ENCODE data around the gene PRKCH.

The PRKCH gene

DNA sequence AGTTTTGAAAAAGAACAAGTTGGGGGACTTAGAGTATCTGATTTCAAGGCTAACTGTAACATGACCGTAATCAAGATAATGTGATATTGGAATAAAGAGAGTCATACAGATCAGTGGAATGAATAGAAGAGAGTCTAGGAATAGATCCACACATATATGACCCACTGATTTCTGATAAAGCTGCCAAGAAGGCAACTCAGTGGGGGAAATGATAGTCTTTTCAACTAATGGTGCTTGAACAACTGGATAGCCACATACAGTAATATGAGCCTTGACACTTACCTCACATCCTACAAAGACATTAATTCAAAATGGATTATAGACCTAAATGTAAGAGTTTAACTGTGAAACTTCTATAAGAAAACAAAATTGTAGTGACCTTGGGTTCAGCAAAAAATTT is 3.8 kb downstream of the PRKCH start:
- H3K27ac Mint-ChIP-seq, result peak overlapping the region; percentile 93
- peaks cover 33% of the 10 kb centered on the region for H3K36me3 Mint-ChIP-seq
- peak overlapping the region; percentile 82 for H3K4me3 Mint-ChIP-seq
- no peaks in the 10 kb centered on the region for H3K27me3 Mint-ChIP-seq
- H3K4me1 Mint-ChIP-seq, result peaks cover 57% of the 10 kb centered on the region
- no peaks in the 10 kb centered on the region for H3K9me3 Mint-ChIP-seq

DNA sequence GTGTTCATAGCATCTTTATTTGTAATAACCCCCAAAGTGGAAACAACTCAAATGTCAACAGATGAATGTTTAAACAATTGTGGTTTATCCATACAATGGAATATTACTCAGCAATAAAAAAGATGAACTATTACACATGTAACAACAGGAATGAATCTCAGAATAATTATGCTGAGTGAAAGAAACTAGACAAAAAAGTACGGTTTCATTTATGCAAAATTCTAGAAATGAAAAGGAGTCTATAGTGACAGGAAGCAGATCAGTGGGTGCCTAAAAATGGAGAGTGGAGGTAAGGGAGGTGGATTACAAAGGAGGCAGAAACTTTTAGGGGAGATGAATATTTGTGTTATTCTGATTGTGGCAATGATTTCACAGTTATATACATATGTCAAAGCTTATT is 4.8 kb downstream of the PRKCH start:
- Mint-ChIP-seq H3K27ac (peak overlapping the region; percentile 93), H3K36me3 (peaks cover 35% of the 10 kb centered on the region), H3K4me1 (peaks cover 64% of the 10 kb centered on the region)

DNA sequence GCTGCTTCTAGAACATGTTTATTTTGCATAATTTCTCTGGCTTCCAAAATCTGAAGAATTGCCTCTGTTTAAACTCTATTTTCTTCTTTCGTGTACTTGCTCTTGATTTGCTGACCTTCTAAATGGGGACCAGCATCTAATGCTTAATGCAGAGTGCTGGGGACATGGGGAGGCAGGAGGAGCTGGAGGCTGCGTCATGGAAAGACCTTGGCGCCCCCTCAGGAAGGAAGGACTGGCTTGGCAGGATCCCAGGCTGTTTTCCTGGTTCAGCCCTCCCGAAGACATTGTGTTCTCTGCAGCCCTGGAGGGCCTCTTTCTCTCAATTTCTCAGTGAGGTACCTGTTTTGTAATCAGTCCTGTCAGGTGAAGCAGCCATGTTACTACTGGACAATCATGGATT is 5.5 kb downstream of the PRKCH start:
- peaks cover 35% of the 10 kb centered on the region for H3K36me3 Mint-ChIP-seq
- peak overlapping the region; percentile 82 for H3K4me3 Mint-ChIP-seq
- no peaks in the 10 kb centered on the region for H3K27me3 Mint-ChIP-seq
- H3K27ac Mint-ChIP-seq, result peak overlapping the region; percentile 93
- H3K4me1 Mint-ChIP-seq, result peaks cover 67% of the 10 kb centered on the region
- no peaks in the 10 kb centered on the region for H3K9me3 Mint-ChIP-seq

More for the DNA sequence above, 4.8 kb downstream of the PRKCH start:
- Mint-ChIP-seq H3K9me3 (no peaks in the 10 kb centered on the region), H3K27me3 (no peaks in the 10 kb centered on the region), H3K4me3 (peak overlapping the region; percentile 82)

DNA sequence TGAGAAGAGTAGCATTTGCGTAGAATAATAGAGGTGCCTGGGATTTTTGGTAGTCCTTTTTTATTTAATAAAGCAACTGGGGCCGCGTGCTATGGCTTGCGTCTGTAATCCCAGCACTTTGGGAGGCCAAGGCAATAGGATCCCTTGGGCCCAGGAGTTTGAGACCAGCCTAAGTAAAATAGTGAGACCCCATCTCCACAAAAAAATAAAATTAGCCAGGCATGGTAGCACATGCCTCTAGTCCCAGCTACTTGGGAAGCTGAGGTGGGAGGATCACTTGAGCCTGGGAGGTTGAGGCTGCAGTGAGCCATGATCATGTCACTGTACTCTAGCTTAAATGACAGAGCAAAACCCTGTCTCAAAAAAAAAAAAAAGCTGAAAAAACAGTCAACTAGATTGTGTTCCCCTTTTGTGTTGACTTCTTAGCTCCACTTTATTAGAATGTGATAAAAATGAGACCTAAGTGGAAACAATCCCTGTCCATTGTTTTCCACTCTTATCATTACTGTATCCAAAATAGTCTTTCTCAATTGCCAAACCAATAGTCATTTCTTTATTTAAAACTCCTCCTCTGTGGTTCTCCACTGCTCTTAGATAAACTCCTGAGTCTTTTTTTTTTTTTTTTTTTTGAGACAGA is 7.4 kb downstream of the PRKCH start:
- H3K4me3 Mint-ChIP-seq, result peak overlapping the region; percentile 94
- no peaks in the 10 kb centered on the region for H3K27me3 Mint-ChIP-seq
- peaks cover 33% of the 10 kb centered on the region for H3K36me3 Mint-ChIP-seq
- H3K4me1 Mint-ChIP-seq, result peaks cover 85% of the 10 kb centered on the region
- peak overlapping the region; percentile 99 for H3K27ac Mint-ChIP-seq
- H3K9me3 Mint-ChIP-seq, result no peaks in the 10 kb centered on the region

DNA sequence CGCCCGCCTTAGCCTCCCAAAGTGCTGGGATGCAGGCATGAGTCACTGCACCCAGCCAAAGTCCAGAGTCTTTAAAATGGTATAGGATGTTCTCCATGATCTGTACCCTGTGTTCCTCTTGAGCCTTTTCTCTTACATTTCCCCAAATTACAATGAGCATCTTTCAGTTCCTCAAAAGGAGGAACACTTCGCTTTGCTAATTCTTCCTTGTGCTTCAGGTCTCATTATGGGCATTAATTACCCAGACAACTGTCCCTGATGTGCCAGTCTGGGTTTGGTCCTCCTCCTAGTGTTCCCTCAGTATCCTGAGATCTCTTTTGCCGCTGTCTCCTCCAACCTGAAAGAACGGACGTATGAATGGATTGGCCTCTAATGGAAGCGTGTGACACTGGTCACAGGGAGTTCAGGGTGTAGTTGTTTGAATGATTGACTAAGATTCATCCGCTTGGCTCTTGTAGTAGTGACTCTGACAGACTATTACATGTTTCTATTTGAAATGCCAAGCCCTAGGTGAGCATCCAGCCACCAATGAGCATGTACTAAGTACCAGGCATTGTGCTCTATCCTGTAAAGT is 8.2 kb downstream of the PRKCH start:
- Mint-ChIP-seq H3K36me3 (peaks cover 28% of the 10 kb centered on the region), H3K9me3 (no peaks in the 10 kb centered on the region), H3K4me3 (peak overlapping the region; percentile 94), H3K4me1 (peaks cover 88% of the 10 kb centered on the region), H3K27ac (peak overlapping the region; percentile 99), H3K27me3 (no peaks in the 10 kb centered on the region)

DNA sequence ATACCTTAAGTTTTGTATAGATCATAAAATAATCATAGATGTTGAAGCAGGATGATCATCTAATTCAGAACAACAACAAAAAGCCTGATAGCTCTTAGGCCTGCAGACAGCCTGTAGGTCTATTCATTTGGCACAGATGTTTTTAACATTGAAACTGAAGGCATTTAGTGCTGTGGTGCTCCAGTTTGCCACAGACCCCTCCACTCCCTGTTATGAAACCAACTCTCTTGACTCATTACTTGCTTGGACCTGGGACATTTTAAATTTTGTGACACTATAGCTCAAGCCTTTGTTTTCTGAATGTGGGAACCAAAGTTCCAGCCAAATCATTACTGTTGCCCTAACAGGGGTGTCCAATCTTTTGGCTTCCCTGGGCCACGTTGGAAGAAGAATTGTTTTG is 9.1 kb downstream of the PRKCH start:
- no peaks in the 10 kb centered on the region for H3K9me3 Mint-ChIP-seq
- peaks cover 87% of the 10 kb centered on the region for H3K4me1 Mint-ChIP-seq
- no peaks in the 10 kb centered on the region for H3K27me3 Mint-ChIP-seq
- peaks cover 25% of the 10 kb centered on the region for H3K36me3 Mint-ChIP-seq
- H3K27ac Mint-ChIP-seq, result peak overlapping the region; percentile 99
- peak overlapping the region; percentile 94 for H3K4me3 Mint-ChIP-seq

DNA sequence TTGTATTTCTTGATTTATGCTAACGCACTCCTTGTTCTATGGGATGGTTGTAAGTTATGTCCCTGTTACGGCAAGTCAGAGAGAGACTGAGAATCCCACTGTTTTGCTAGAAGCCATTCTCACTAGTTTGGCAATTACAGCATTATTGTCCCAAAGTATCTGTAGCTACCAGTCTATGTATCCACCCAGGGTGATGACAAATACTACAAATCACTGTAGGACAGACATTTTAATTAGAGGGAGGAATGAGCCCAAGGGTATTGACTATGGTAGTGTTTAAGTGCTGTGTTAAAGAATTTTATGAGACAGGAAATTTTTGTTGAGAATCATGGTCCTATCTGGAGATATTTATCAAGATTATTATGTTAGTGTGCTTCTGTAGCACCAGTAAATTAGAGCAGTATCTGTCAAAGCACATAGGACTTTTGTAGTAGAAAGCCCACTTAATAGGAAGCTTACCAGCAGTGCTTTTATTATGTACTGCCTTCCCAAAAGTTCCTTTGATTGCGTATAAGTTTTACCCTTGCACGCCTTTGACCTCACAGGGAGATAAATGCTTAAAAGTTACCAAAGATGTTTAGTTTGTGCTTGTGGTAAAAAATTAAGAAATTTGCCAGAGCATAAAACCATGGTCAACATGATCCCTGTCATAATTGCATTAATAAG is 10.7 kb downstream of the PRKCH start:
- H3K4me1 Mint-ChIP-seq, result peaks cover 85% of the 10 kb centered on the region
- H3K4me3 Mint-ChIP-seq, result peak overlapping the region; percentile 86
- peak overlapping the region; percentile 98 for H3K27ac Mint-ChIP-seq
- no peaks in the 10 kb centered on the region for H3K9me3 Mint-ChIP-seq
- H3K36me3 Mint-ChIP-seq, result peaks cover 19% of the 10 kb centered on the region
- H3K27me3 Mint-ChIP-seq, result no peaks in the 10 kb centered on the region

DNA sequence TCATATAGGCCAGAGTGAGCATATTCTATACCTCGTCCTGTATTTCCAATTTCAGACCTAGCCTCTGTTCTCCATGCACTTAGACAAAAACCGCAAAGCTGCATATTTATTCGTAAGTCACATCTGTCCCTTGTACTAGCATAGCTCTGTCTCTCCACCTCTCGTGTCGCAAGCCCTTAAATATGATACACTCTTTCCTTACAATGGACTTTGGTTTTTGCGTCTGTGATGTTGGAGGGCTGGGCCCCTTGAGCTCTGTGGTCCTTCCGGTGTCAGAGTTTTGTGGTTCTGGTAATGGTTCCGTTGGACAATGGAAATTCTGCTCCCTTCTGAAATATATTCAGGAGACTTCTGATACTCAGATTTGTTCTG is 11.3 kb downstream of the PRKCH start:
- Mint-ChIP-seq H3K9me3 (no peaks in the 10 kb centered on the region), H3K27ac (peak overlapping the region; percentile 98), H3K36me3 (peaks cover 16% of the 10 kb centered on the region), H3K4me3 (peak overlapping the region; percentile 86), H3K4me1 (peaks cover 85% of the 10 kb centered on the region), H3K27me3 (no peaks in the 10 kb centered on the region)

DNA sequence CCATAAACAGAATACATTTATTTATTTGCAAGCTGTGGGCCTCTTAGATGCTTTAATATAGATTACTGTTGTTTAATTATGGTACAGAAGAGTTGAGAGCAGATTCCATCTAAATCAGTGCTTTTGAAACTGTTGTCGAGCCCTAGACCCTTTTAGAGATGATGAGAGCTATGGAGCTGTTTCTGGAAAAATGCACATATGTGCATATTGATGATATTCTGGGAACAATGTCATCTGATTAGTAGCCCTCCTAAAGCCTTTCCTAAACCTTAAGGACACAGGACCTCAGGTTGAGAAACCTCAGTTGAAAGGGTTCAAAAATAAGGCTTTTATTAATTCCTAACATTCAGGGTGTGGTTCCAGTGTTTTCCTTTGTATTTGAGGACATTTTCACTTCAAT is 11.7 kb downstream of the PRKCH start:
- Mint-ChIP-seq H3K27me3 (no peaks in the 10 kb centered on the region), H3K36me3 (peaks cover 16% of the 10 kb centered on the region), H3K27ac (peak overlapping the region; percentile 98), H3K9me3 (no peaks in the 10 kb centered on the region), H3K4me3 (peak overlapping the region; percentile 86), H3K4me1 (peaks cover 88% of the 10 kb centered on the region)

DNA sequence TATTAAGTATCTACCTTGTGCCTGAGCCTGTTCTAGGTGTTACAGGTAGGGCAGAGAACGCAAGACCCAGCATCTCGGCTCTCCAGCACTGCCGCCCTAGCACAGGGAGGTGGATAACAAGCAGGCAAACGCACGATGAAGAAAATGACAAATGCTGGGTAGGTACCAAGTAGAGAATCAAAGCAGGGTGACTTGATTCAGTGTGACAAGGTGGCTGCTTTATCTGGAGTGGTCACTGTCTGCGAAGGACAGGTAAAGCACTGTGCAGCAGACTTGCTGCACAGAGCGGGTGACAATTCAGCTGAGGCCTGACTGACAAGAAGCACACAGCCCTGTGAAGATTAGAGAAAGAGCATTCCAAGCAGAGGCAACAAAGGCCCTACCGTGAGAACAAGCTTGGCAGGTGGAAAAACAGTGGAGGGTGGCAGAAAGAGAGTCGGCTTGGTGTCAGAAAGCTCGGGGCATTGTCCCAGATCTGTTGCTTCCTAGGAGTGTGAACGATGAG is 12.9 kb downstream of the PRKCH start:
- Mint-ChIP-seq H3K27me3 (no peaks in the 10 kb centered on the region), H3K4me1 (peaks cover 88% of the 10 kb centered on the region), H3K27ac (peak overlapping the region; percentile 99), H3K36me3 (peaks cover 12% of the 10 kb centered on the region), H3K9me3 (no peaks in the 10 kb centered on the region), H3K4me3 (peak overlapping the region; percentile 89)

DNA sequence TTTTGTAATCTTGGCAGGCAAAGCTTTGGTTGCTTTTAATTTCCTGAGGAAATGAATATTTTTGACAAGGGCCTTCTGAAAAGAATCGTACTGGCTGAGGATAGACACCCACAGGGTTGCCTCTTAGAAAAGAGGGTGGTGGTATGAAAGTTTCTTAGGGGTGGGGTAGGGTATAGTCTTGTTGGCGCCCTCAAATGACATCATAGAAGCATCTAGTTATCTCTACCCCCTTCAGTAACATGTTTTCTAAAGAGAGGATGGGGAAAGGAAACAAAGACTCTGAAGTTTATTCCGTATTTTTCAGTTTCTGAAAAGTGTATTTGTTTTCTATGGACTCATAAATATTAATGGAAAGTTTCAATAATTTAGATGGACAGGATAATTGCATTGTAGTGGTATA is 13.7 kb downstream of the PRKCH start:
- H3K27ac Mint-ChIP-seq, result peak overlapping the region; percentile 97
- peaks cover 9% of the 10 kb centered on the region for H3K36me3 Mint-ChIP-seq
- no peaks in the 10 kb centered on the region for H3K27me3 Mint-ChIP-seq
- H3K9me3 Mint-ChIP-seq, result no peaks in the 10 kb centered on the region
- peak overlapping the region; percentile 71 for H3K4me3 Mint-ChIP-seq
- H3K4me1 Mint-ChIP-seq, result peaks cover 85% of the 10 kb centered on the region

DNA sequence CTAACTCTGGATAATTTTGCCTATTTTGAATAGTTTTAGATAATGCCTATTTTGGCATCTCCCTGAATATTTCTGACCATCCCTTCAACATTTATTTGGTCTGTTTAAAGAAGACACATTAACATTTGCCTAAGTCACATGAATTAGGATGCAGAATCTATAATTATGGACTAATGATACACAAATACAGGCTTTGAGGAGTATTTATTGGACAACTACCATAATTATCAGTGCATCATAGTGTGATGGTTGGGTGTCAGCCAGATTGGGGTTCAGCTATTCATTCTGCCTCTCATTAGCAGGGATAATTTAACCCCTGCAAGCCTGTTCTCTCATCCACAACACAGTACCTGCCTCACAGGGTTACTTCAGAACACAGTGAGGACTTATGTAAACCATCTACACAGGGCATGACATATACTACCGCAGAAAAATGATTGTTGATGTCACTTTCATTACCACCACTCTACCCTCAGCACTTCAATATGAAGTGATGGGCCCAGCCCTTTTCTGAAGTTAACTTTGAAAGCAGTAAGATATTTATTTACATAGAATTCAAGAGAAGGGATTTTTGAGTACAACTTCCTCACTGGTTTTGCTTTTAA is 14.4 kb downstream of the PRKCH start:
- Mint-ChIP-seq H3K4me1 (peaks cover 85% of the 10 kb centered on the region), H3K27ac (peak overlapping the region; percentile 97), H3K27me3 (no peaks in the 10 kb centered on the region), H3K4me3 (peak overlapping the region; percentile 71), H3K9me3 (peaks cover 3% of the 10 kb centered on the region), H3K36me3 (peaks cover 10% of the 10 kb centered on the region)

DNA sequence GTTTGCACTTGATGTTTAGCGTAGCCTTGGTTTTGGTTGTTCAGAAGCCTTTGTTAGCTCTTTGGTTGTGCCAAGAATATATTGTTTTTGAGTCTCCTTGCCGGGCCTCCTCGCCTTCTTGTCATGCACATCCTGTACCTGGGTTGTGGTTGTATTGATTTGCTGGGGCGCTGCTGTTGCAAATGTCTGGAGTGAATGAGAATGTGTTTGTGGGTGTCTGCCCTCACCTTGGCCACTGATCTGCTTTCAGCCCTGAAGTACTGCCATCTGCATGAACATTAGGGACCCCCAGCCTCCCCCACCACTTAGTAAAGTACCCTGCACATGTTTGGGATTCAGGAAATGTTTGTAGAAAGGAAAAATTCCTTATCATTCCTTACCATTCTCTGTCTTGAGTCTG is 16.5 kb downstream of the PRKCH start:
- Mint-ChIP-seq H3K27ac (peak overlapping the region; percentile 97), H3K9me3 (peaks cover 7% of the 10 kb centered on the region), H3K36me3 (peaks cover 13% of the 10 kb centered on the region), H3K27me3 (no peaks in the 10 kb centered on the region), H3K4me1 (peaks cover 92% of the 10 kb centered on the region), H3K4me3 (peak overlapping the region; percentile 78)

DNA sequence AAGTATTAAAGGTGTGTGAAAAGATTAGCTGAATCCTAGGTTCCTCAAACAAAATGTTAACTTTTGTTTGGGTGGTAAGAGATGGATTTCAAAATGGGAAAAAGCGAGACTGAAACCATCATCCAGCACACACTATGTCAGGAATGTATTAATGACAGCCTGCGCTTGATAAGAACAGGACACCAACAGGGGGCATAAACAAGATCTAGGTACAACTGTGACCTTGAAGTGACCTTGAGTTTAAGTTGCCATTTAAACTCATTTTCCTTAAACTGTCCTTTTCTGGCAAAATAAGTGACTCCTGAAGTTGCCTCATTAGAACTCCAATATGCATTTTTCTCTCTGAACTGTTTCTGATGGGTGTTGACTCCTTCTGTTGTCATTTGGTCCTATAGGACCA is 17.1 kb downstream of the PRKCH start:
- peak overlapping the region; percentile 97 for H3K27ac Mint-ChIP-seq
- peaks cover 13% of the 10 kb centered on the region for H3K36me3 Mint-ChIP-seq
- H3K9me3 Mint-ChIP-seq, result peaks cover 7% of the 10 kb centered on the region
- H3K4me3 Mint-ChIP-seq, result peak overlapping the region; percentile 78
- no peaks in the 10 kb centered on the region for H3K27me3 Mint-ChIP-seq
- peaks cover 92% of the 10 kb centered on the region for H3K4me1 Mint-ChIP-seq

DNA sequence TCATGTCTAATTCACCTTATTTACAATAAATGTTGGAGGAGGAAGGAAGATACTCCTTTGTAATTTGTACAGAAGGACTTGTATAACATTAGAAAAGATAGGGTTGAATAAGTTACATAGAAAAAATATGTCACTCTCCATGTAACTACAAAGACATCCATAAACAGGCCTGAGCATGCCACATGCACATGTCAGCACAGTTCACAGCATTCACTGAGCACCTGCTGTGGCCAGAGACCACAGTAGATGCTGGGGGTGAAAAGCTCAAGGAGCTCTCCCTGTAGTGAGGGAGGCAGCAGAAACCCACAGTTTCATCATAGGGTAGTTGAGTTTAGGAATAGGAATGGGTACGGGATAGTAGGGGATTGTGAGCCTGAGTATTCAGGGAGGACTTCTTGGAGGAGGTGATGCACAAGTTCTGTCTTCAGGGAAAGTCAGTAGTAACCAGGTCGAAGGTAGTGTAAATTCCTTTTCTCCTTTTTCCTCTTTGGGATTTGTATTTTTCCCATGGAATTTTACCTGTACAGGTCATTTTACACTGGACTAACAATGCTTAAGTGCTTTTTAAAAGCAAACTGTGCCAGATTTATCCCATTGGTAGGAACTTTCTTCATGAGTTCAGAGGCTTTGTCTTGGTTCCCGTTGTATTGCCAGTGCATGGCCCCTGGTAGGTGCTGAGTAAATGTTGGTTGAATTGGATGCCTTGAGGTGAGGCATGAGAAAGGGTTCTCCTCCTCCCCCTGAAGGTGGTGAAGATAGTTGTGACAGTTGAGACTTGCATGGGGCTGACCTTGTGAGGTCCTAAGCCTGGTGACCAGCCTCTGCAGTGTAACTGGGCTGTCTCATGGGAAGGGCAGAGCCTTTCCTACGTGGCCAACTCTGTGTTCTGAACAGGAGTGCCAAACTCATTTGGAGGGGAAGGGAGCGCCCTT is 20.2 kb downstream of the PRKCH start:
- Mint-ChIP-seq H3K27me3 (no peaks in the 10 kb centered on the region), H3K27ac (peak overlapping the region; percentile 99), H3K9me3 (peaks cover 7% of the 10 kb centered on the region), H3K4me3 (peak overlapping the region; percentile 79), H3K36me3 (peaks cover 9% of the 10 kb centered on the region), H3K4me1 (peaks cover 93% of the 10 kb centered on the region)

Data from activated naive CD4-positive, alpha-beta T cell treated with anti-CD3 and anti-CD28 coated beads, Interleukin-2, amount 50 U/mL, for 24 hours (primary cell).